ENCODE measurements around the gene RPS6KA5. TPM values are rescaled to one million over a fixed set of nuclear protein-coding genes. Genes with fewer than 3 reads are reported as not detected.

The RPS6KA5 gene
- total RNA-seq, 1 donor from 2014 or later = 0.21 TPM

DNA sequence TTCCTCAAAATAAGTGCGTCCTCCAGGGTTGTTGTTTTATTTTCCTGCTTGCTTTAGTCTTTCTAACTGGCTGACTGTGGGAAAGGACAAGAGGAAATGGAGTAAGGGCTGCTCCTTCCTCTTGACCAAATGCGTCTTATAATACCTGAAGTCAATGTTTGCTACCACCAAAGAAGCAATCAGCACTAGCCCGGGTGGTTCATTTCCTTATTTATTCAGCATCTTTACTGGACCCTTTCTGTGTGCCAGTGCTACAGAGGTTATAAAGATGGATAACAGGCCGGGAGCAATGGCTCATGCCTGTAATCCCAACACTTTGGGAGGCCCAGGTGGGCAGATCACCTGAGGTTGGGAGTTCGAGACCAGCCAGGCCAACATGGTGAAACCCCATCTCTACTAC lies 15.1 kb upstream of the RPS6KA5 start:
- intact Hi-C loops (cut with DNase I) = no loop called here

GRCh38 chr14:91070572-91070971 lies 10.1 kb upstream of the RPS6KA5 start:
- peaks cover 0 to 6% of the 10 kb centered on the region in 2 donors for H3K9me3 ChIP-seq
- H3K36me3 ChIP-seq = no peaks in the 10 kb centered on the region
- DNase-seq (ENCODE audit: low spot score in 2 of 2) = no peak
- TF ChIP-seq CTCF (IDR thresholded peaks at IDR 0.05) = no peak
- H3K27me3 ChIP-seq = no peaks in the 10 kb centered on the region
- H3K4me1 ChIP-seq = no peaks in the 10 kb centered on the region
- no peak overlapping the region for H3K4me3 ChIP-seq
- H3K27ac ChIP-seq = no peak overlapping the region
- intact Hi-C loops (cut with DNase I) = no loop called here

More for the DNA sequence above, 15.1 kb upstream of the RPS6KA5 start:
- no peak overlapping the region for H3K4me3 ChIP-seq
- no peak for DNase-seq (ENCODE audit: low spot score in 2 of 2)
- no peaks in the 10 kb centered on the region for H3K4me1 ChIP-seq
- H3K27ac ChIP-seq = no peak overlapping the region
- no peak for TF ChIP-seq CTCF (IDR thresholded peaks at IDR 0.05)
- H3K36me3 ChIP-seq = no peaks in the 10 kb centered on the region
- no peaks in the 10 kb centered on the region for H3K27me3 ChIP-seq
- H3K9me3 ChIP-seq = peaks cover 0 to 2% of the 10 kb centered on the region in 2 donors

DNA sequence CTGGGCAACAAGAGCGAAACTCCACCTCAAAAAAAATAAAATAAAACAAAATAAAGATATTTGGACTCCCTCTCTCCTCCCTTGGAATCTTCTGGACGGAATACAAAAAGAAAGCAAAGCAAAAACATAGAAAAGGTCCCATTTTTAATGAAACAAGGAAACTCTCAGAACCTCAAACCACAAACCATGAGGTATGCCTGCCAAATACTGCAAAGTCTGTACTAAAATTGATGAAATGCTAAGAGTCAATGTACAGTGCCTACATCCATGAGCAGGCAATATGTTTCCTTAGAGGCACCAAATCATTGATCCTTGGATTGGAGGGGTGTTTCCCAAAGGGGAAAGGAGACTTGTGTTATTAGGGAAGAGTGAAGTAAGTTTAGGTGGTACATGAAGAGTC lies 8.2 kb upstream of the RPS6KA5 start:
- no peaks in the 10 kb centered on the region for H3K36me3 ChIP-seq
- no peaks in the 10 kb centered on the region for H3K4me1 ChIP-seq
- no peak for TF ChIP-seq CTCF (IDR thresholded peaks at IDR 0.05)
- no peak overlapping the region for H3K4me3 ChIP-seq
- peaks cover 0 to 6% of the 10 kb centered on the region in 2 donors for H3K9me3 ChIP-seq
- intact Hi-C loops (cut with DNase I) = loop anchor here (10.0 kb wide), 2 partner anchors 684 to 814 kb away; partner anchors contain the start of gene PSMC1
- no peak overlapping the region for H3K27ac ChIP-seq
- DNase-seq (ENCODE audit: low spot score in 2 of 2) = no peak
- no peaks in the 10 kb centered on the region for H3K27me3 ChIP-seq

- intact Hi-C loops (cut with DNase I) = loop anchor here (10.0 kb wide), 2 partner anchors 682 to 812 kb away; partner anchors contain the start of gene PSMC1
- no peak for TF ChIP-seq CTCF (IDR thresholded peaks at IDR 0.05)
- no peak overlapping the region for H3K27ac ChIP-seq
- H3K4me3 ChIP-seq = no peak overlapping the region
- no peaks in the 10 kb centered on the region for H3K27me3 ChIP-seq
- H3K36me3 ChIP-seq = no peaks in the 10 kb centered on the region
- no peaks in the 10 kb centered on the region for H3K4me1 ChIP-seq
- H3K9me3 ChIP-seq = peaks cover 0 to 6% of the 10 kb centered on the region in 2 donors
- no peak for DNase-seq (ENCODE audit: low spot score in 2 of 2)
Observed at GRCh38 chr14:91067186-91067585, 6.7 kb upstream of the RPS6KA5 start.

DNA sequence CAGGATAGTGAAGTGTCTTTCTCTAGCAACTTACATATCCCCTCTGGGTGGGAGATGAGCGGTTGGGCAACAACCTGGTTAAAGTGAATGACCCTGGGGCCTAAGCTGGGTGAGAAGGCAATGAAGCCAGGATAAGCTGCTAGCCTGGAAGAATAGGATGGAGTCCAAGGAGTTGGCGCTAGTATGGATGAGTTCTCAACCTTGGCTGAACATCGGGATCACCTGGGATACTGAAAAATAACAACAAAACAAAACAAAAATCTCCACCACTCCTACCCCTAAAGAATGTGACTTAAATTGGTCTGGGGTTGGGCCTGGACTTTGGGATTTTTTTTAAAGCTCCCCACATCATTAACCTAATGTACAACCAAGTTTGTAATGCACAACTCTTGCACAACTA lies 4.8 kb upstream of the RPS6KA5 start:
- Histone ChIP-seq H3K4me3 (no peak overlapping the region), H3K27me3 (no peaks in the 10 kb centered on the region), H3K36me3 (no peaks in the 10 kb centered on the region), H3K4me1 (peaks cover 0 to 3% of the 10 kb centered on the region in 2 donors), H3K27ac (no peak overlapping the region), H3K9me3 (peaks cover 0 to 1% of the 10 kb centered on the region in 2 donors)
- no peak for DNase-seq (ENCODE audit: low spot score in 2 of 2)
- intact Hi-C loops (cut with DNase I) = loop anchor here (10.0 kb wide), 2 partner anchors 680 to 810 kb away; partner anchors contain the start of gene PSMC1
- no peak for TF ChIP-seq CTCF (IDR thresholded peaks at IDR 0.05)

- intact Hi-C loops (cut with DNase I) = loop anchor here (10.0 kb wide), 2 partner anchors 678 to 808 kb away; partner anchors contain the start of gene PSMC1
Observed at GRCh38 chr14:91063119-91063518, 2.7 kb upstream of the RPS6KA5 start.

More at GRCh38 chr14:91063119-91063518, 2.7 kb upstream of the RPS6KA5 start:
- no peak overlapping the region for H3K4me3 ChIP-seq
- no peaks in the 10 kb centered on the region for H3K9me3 ChIP-seq
- H3K27me3 ChIP-seq = no peaks in the 10 kb centered on the region
- peaks cover 3 to 9% of the 10 kb centered on the region in 2 donors for H3K4me1 ChIP-seq
- no peak for DNase-seq (ENCODE audit: low spot score in 2 of 2)
- TF ChIP-seq CTCF (IDR thresholded peaks at IDR 0.05) = no peak
- H3K36me3 ChIP-seq = no peaks in the 10 kb centered on the region
- no peak overlapping the region for H3K27ac ChIP-seq

Data from ascending aorta (tissue), 2 donors.